Esophagus muscularis mucosa (tissue), 4 donors: Measurements from ENCODE around the gene TMEM143. TPM values are rescaled to one million over a fixed set of nuclear protein-coding genes. Genes with fewer than 3 reads are reported as not detected.

Experiments used
- DNase-seq: peaks from one replicate; pipeline ENCODE4 v3.0.0-alpha.2; 2017; ENCODE audit errors: extremely low spot score
- H3K27ac ChIP-seq, 4 donors: fragments of 200-600 bp; sonication (generic); replicated peaks in 1 of 4; 1 replicate in 3 of 4; 2 replicates in 1 of 4; pipeline ENCODE4 v1.5.1; 2016 to 2019; ENCODE audit warnings: mild to moderate bottlenecking in 1 of 4
- H3K27me3 ChIP-seq, 4 donors: fragments of 200-600 bp; sonication (generic); one replicate each; pipeline versions ENCODE4 v1.5.1 to v1.6.0; 2016 to 2019
- H3K36me3 ChIP-seq, 4 donors: fragments of 200-600 bp; sonication (generic); one replicate each; pipeline ENCODE4 v1.5.1; 2016 to 2019
- H3K4me1 ChIP-seq, 4 donors: fragments of 200-600 bp; sonication (generic); one replicate each; pipeline ENCODE4 v1.5.1; 2016 to 2019
- H3K4me3 ChIP-seq, 4 donors: fragments of 200-600 bp; sonication (generic); 1 replicate in 2 of 4; 2 replicates in 2 of 4; pipeline ENCODE4 v1.5.1; 2016 to 2019; ENCODE audit warnings: mild to moderate bottlenecking in 4 of 4, moderate library complexity in 1 of 4
- H3K9me3 ChIP-seq, 4 donors: fragments of 200-600 bp; sonication (generic); 1 replicate in 3 of 4; 2 replicates in 1 of 4; pipeline ENCODE4 v1.5.1; 2016 to 2019
- CTCF ChIP-seq, 3 experiments: fragments of 200-600 bp in 2 of 3; fragments of 450-650 bp in 1 of 3; sonication (generic) in 2 of 3; IDR thresholded peaks; one replicate each; pipeline ENCODE4 v1.5.1; 2017 to 2019; ENCODE audit warnings: antibody characterized with exemption in 3 of 3, mild to moderate bottlenecking in 2 of 3, moderate library complexity in 1 of 3
- EP300 ChIP-seq: sonication (generic); formaldehyde crosslinking; IDR thresholded peaks from one replicate; pipeline ENCODE4 v1.6.1; 2017; ENCODE audit warnings: antibody characterized with exemption
- POLR2A ChIP-seq: fragments of 450-650 bp; IDR thresholded peaks from one replicate; pipeline ENCODE4 v1.6.1; 2017; ENCODE audit warnings: antibody characterized with exemption, moderate library complexity, mild to moderate bottlenecking, low read depth
- POLR2AphosphoS5 ChIP-seq, 2 donors: sonication (generic); formaldehyde crosslinking; IDR thresholded peaks; one replicate each; pipeline ENCODE4 v1.6.1; 2017; ENCODE audit warnings: antibody characterized with exemption in 2 of 2
- WGBS: methylation state at CpG from one replicate; pipeline ENCODE4 v1.1.5; 2018; 5-methylcytosine and 5-hydroxymethylcytosine counted together
- intact Hi-C: fragments of 100-400 bp; cut with DNase I; formaldehyde crosslinking; loops from one replicate; pipeline ENCODE4 v1.15.1; 2023
- total RNA-seq, 4 donors: library from RNA; depleted of rRNA; stranded (reverse); fragments of >200 nt; gene quantifications; one replicate each; pipeline versions ENCODE4 v1.1.0 to v1.2.1, GENCODE V29; 2016

TMEM143 gene
- total RNA-seq, 4 donors from 2014 or later = 4.8 to 8.3 (median 7.1) TPM

- WGBS = 92% methylated on average over 5 of the region's 5 CpGs
- Histone ChIP-seq H3K36me3 (peaks cover 0 to 16% (median 10%) of the 10 kb centered on the region in 4 donors), H3K4me3 (no peak overlapping the region), H3K27me3 (no peaks in the 10 kb centered on the region), H3K4me1 (peaks cover 0 to 12% (median 10%) of the 10 kb centered on the region in 4 donors), H3K9me3 (no peaks in the 10 kb centered on the region), H3K27ac (no peak overlapping the region)
- TF ChIP-seq POLR2AphosphoS5 (IDR thresholded peaks at IDR 0.05) (no peak), CTCF (IDR thresholded peaks at IDR 0.05) (no peak), EP300 (no peak), POLR2A (no peak)
- intact Hi-C loops = no loop called here
- DNase-seq = no peak
Observed at GRCh38 chr19:48359123-48359522, 4.6 kb downstream of the TMEM143 start.

- no peak for DNase-seq
- WGBS = 89% methylated on average over 12 of the region's 12 CpGs
- Histone ChIP-seq H3K27me3 (no peaks in the 10 kb centered on the region), H3K4me3 (no peak overlapping the region), H3K27ac (no peak overlapping the region), H3K4me1 (no peaks in the 10 kb centered on the region), H3K9me3 (no peaks in the 10 kb centered on the region), H3K36me3 (peaks cover 0 to 16% (median 7%) of the 10 kb centered on the region in 4 donors)
- intact Hi-C loops = no loop called here
- TF ChIP-seq CTCF (IDR thresholded peaks at IDR 0.05) (no peak), EP300 (no peak), POLR2AphosphoS5 (IDR thresholded peaks at IDR 0.05) (no peak), POLR2A (no peak)
Observed at GRCh38 chr19:48355365-48355954, 8.3 kb downstream of the TMEM143 start.

- intact Hi-C loops = no loop called here
- Histone ChIP-seq H3K9me3 (no peaks in the 10 kb centered on the region), H3K4me3 (no peak overlapping the region), H3K27ac (no peak overlapping the region), H3K36me3 (peaks cover 0 to 10% (median 3%) of the 10 kb centered on the region in 4 donors), H3K4me1 (no peaks in the 10 kb centered on the region), H3K27me3 (no peaks in the 10 kb centered on the region)
- TF ChIP-seq POLR2AphosphoS5 (IDR thresholded peaks at IDR 0.05) = no peak
- TF ChIP-seq POLR2A = no peak
- no peak for TF ChIP-seq CTCF (IDR thresholded peaks at IDR 0.05)
- no peak for TF ChIP-seq EP300
- DNase-seq = no peak
- 88% methylated on average over 15 of the region's 15 CpGs for WGBS
Observed at GRCh38 chr19:48354332-48354992, 9.3 kb downstream of the TMEM143 start.

GRCh38 chr19:48353677-48354076, 10.1 kb downstream of the TMEM143 start:
- Histone ChIP-seq H3K36me3 (peaks cover 0 to 4% (median 2%) of the 10 kb centered on the region in 4 donors), H3K27me3 (no peaks in the 10 kb centered on the region), H3K9me3 (no peaks in the 10 kb centered on the region), H3K27ac (no peak overlapping the region), H3K4me3 (no peak overlapping the region), H3K4me1 (no peaks in the 10 kb centered on the region)
- TF ChIP-seq POLR2A (no peak), EP300 (no peak), CTCF (IDR thresholded peaks at IDR 0.05) (no peak), POLR2AphosphoS5 (IDR thresholded peaks at IDR 0.05) (no peak)
- intact Hi-C loops = no loop called here
- DNase-seq = no peak
- 83% methylated on average over 5 of the region's 5 CpGs for WGBS
